ENCODE data around the gene GPD1.

Gene GPD1

DNA sequence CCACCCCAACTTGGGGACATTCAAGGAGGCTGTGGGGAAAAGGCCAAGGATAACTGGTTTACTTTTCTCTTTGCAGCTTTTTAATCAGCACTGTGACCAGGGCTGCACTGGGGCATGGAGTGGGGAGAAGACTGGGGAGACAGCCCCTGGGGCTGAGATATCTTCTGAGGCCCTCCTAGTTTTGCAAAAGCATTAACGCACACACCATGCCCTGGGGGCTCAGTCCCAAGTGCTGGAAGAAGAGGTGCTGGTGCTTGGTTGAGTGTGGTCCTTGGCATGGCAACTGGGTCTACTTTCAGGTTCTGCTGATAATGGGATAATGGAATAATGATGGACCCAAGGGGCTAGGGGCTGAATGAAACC is 28.0 kb upstream of the GPD1 start:
- no peak overlapping the region for H3K4me3 ChIP-seq (ENCODE audit: low read depth, low read length)
- no peaks in the 10 kb centered on the region for H3K36me3 ChIP-seq
- H3K27me3 ChIP-seq (ENCODE audit: insufficient read depth, low read depth, severe bottlenecking): no peaks in the 10 kb centered on the region

DNA sequence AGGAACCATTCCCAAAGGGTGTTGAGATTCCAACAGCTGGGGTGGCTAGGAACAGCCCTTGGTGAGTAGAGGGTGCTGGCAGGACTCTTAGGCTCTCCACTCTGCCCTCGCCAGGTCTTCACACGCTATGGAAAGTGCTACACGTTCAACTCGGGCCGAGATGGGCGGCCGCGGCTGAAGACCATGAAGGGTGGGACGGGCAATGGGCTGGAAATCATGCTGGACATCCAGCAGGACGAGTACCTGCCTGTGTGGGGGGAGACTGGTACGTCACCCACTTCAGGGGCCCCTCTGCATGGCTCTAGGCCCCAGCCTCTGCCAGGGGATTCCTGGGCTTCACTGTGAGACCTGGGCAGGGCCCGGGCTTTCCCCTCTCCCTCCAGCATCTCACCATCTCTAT is 26.7 kb upstream of the GPD1 start:
- Histone ChIP-seq H3K9me3 (ENCODE audit: severe bottlenecking) (no peaks in the 10 kb centered on the region), H3K4me3 (ENCODE audit: low read depth, low read length) (no peak overlapping the region), H3K27ac (no peak overlapping the region), H3K36me3 (no peaks in the 10 kb centered on the region), H3K27me3 (ENCODE audit: insufficient read depth, low read depth, severe bottlenecking) (no peaks in the 10 kb centered on the region)
- no peak for DNase-seq
- TF ChIP-seq, protein P1, sequence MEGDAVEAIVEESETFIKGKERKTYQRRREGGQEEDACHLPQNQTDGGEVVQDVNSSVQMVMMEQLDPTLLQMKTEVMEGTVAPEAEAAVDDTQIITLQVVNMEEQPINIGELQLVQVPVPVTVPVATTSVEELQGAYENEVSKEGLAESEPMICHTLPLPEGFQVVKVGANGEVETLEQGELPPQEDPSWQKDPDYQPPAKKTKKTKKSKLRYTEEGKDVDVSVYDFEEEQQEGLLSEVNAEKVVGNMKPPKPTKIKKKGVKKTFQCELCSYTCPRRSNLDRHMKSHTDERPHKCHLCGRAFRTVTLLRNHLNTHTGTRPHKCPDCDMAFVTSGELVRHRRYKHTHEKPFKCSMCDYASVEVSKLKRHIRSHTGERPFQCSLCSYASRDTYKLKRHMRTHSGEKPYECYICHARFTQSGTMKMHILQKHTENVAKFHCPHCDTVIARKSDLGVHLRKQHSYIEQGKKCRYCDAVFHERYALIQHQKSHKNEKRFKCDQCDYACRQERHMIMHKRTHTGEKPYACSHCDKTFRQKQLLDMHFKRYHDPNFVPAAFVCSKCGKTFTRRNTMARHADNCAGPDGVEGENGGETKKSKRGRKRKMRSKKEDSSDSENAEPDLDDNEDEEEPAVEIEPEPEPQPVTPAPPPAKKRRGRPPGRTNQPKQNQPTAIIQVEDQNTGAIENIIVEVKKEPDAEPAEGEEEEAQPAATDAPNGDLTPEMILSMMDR (IDR thresholded peaks at IDR 0.05; ENCODE audit: low read depth, low read length): no peak

More for the DNA sequence above, 28.0 kb upstream of the GPD1 start:
- Histone ChIP-seq H3K9me3 (ENCODE audit: severe bottlenecking) (no peaks in the 10 kb centered on the region), H3K27ac (no peak overlapping the region)
- DNase-seq: no peak
- TF ChIP-seq, protein P1 (IDR thresholded peaks at IDR 0.05; ENCODE audit: low read depth, low read length): no peak

DNA sequence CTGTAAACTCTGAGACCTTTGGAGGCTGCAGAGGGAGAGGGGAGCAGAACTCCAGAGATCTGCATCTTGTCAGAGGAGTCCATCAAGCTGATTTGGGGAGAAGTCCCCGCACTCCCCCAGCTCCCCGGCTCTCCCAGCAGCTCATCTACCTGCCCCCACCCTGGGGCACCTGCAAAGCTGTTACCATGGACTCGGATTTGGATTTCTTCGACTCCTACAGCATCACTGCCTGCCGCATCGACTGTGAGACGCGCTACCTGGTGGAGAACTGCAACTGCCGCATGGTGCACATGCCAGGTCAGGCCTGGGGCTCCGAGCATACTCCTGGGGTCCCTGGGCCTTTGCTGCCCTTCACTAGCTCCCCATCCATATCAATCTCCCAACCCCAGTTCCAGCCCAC is 25.5 kb upstream of the GPD1 start:
- TF ChIP-seq, protein P1 (IDR thresholded peaks at IDR 0.05; ENCODE audit: low read depth, low read length): no peak
- no peak overlapping the region for H3K4me3 ChIP-seq (ENCODE audit: low read depth, low read length)
- H3K9me3 ChIP-seq (ENCODE audit: severe bottlenecking): no peaks in the 10 kb centered on the region
- DNase-seq: no peak
- H3K27me3 ChIP-seq (ENCODE audit: insufficient read depth, low read depth, severe bottlenecking): no peaks in the 10 kb centered on the region
- H3K27ac ChIP-seq: no peak overlapping the region
- no peaks in the 10 kb centered on the region for H3K36me3 ChIP-seq

DNA sequence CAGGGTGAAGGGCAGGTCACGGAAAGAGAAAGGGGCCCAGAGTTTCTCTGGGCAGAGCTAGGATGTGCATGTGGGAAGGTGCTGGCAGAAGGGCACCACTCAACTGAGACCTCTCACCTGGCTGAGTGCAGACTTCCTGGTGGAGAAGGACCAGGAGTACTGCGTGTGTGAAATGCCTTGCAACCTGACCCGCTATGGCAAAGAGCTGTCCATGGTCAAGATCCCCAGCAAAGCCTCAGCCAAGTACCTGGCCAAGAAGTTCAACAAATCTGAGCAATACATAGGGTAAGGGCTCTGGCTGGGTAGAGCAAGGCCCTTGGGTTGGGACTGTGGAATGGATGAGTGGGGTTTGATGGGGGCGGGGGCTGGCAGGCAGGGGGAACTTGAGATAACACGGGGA is 24.0 kb upstream of the GPD1 start:
- DNase-seq: no peak
- Histone ChIP-seq H3K9me3 (ENCODE audit: severe bottlenecking) (no peaks in the 10 kb centered on the region), H3K4me3 (ENCODE audit: low read depth, low read length) (no peak overlapping the region), H3K27ac (no peak overlapping the region), H3K36me3 (no peaks in the 10 kb centered on the region), H3K27me3 (ENCODE audit: insufficient read depth, low read depth, severe bottlenecking) (no peaks in the 10 kb centered on the region)
- TF ChIP-seq, protein P1 (IDR thresholded peaks at IDR 0.05; ENCODE audit: low read depth, low read length): no peak

DNA sequence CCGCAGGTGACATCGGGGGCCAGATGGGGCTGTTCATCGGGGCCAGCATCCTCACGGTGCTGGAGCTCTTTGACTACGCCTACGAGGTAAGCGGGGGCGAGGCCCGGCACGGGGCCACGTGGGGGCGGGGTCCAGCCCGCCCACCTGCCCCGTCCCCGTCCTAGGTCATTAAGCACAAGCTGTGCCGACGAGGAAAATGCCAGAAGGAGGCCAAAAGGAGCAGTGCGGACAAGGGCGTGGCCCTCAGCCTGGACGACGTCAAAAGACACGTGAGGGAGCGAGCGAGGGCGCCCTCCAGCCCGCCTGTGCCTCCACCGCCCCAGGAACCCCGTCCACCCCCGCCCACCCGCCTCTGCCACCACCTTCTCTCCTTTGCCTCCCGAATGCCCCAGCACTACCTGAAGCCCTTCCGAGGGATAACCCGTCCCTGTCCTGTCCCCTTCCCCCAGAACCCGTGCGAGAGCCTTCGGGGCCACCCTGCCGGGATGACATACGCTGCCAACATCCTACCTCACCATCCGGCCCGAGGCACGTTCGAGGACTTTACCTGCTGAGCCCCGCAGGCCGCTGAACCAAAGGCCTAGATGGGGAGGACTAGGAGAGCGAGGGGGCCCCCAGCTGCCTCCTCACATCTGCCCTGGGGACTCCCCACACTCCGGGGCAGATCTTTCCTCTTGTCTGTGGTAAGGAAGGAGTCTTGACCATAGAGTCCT is 22.6 kb upstream of the GPD1 start:
- Histone ChIP-seq H3K4me3 (ENCODE audit: low read depth, low read length) (no peak overlapping the region), H3K27me3 (ENCODE audit: insufficient read depth, low read depth, severe bottlenecking) (no peaks in the 10 kb centered on the region), H3K36me3 (peaks cover 4% of the 10 kb centered on the region; the same call in 1 of the 2 replicates), H3K27ac (no peak overlapping the region), H3K9me3 (ENCODE audit: severe bottlenecking) (no peaks in the 10 kb centered on the region)
- TF ChIP-seq, protein P1 (IDR thresholded peaks at IDR 0.05; ENCODE audit: low read depth, low read length): no peak
- DNase-seq: no peak

DNA sequence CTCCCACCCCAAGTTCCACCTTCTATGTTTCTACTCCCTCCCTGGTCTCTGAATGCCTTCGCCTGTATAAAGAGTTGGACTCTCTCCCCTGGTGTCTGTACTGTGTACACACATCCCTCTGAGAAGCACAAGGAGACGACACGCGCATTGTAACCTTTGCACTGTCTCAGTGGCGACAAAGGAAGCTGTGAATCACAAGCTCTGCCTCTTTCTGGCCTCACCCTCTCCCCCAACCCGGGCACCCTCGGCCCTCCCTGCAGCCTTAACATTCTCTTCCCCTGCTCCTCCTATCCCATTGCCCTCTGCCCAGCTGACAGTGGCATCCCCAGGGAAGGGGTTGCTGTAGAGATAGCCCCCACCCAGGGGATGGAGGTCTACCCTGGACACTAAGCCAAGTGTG is 21.2 kb upstream of the GPD1 start:
- TF ChIP-seq, protein P1 (IDR thresholded peaks at IDR 0.05; ENCODE audit: low read depth, low read length): no peak
- Histone ChIP-seq H3K4me3 (ENCODE audit: low read depth, low read length) (no peak overlapping the region), H3K27ac (no peak overlapping the region)

More for the DNA sequence above, 21.2 kb upstream of the GPD1 start:
- no peaks in the 10 kb centered on the region for H3K27me3 ChIP-seq (ENCODE audit: insufficient read depth, low read depth, severe bottlenecking)
- H3K9me3 ChIP-seq (ENCODE audit: severe bottlenecking): no peaks in the 10 kb centered on the region
- DNase-seq: no peak
- peaks cover 15% of the 10 kb centered on the region for H3K36me3 ChIP-seq

Data from WERI-Rb-1 (cell line).